ENCODE data around the gene ZFPM1.

GRCh38 chr16:88515371-88515770 is 62.3 kb downstream of the ZFPM1 start:
- TF ChIP-seq, protein P1, sequence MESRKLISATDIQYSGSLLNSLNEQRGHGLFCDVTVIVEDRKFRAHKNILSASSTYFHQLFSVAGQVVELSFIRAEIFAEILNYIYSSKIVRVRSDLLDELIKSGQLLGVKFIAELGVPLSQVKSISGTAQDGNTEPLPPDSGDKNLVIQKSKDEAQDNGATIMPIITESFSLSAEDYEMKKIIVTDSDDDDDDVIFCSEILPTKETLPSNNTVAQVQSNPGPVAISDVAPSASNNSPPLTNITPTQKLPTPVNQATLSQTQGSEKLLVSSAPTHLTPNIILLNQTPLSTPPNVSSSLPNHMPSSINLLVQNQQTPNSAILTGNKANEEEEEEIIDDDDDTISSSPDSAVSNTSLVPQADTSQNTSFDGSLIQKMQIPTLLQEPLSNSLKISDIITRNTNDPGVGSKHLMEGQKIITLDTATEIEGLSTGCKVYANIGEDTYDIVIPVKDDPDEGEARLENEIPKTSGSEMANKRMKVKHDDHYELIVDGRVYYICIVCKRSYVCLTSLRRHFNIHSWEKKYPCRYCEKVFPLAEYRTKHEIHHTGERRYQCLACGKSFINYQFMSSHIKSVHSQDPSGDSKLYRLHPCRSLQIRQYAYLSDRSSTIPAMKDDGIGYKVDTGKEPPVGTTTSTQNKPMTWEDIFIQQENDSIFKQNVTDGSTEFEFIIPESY (IDR thresholded peaks at IDR 0.05; ENCODE audit: borderline replicate concordance, low read depth) = no peak
- TF ChIP-seq TCF12 (IDR thresholded peaks at IDR 0.05) (no peak), RAD21 (IDR thresholded peaks at IDR 0.05; ENCODE audit: low read length) (no peak), NFIC (IDR thresholded peaks at IDR 0.05; ENCODE audit: borderline replicate concordance) (no peak), YY1 (IDR thresholded peaks at IDR 0.05; ENCODE audit: low read depth) (no peak), RCOR1 (IDR thresholded peaks at IDR 0.05; ENCODE audit: low read length) (no peak)
- TF ChIP-seq, protein P2, sequence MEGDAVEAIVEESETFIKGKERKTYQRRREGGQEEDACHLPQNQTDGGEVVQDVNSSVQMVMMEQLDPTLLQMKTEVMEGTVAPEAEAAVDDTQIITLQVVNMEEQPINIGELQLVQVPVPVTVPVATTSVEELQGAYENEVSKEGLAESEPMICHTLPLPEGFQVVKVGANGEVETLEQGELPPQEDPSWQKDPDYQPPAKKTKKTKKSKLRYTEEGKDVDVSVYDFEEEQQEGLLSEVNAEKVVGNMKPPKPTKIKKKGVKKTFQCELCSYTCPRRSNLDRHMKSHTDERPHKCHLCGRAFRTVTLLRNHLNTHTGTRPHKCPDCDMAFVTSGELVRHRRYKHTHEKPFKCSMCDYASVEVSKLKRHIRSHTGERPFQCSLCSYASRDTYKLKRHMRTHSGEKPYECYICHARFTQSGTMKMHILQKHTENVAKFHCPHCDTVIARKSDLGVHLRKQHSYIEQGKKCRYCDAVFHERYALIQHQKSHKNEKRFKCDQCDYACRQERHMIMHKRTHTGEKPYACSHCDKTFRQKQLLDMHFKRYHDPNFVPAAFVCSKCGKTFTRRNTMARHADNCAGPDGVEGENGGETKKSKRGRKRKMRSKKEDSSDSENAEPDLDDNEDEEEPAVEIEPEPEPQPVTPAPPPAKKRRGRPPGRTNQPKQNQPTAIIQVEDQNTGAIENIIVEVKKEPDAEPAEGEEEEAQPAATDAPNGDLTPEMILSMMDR (IDR thresholded peaks at IDR 0.05) = no peak

Measured in SK-N-SH (cell line).